Keratinocyte (primary cell): ENCODE measurements around the gene CIB1.

Source experiments
- EZH2 ChIP-seq: IDR thresholded peaks from one replicate; pipeline ENCODE4 v1.6.1; 2012; ENCODE audit warnings: inconsistent platforms, mild to moderate bottlenecking, low read length, moderate library complexity
- TF ChIP-seq, protein P1 (sequence below), 3 experiments: IDR thresholded peaks in 1 of 3; conservative IDR thresholded peaks in 1 of 3; optimal IDR thresholded peaks in 1 of 3; 2 replicates in 2 of 3; 3 replicates in 1 of 3; pipeline versions ENCODE3 to v1.5.1; 2011; ENCODE audit warnings: low read length in 3 of 3, mild to moderate bottlenecking in 3 of 3, moderate library complexity in 2 of 3, control low read depth in 1 of 3, inconsistent platforms in 1 of 3; ENCODE audit not compliant: insufficient read depth in 2 of 3; ENCODE audit errors: extremely low read depth in 1 of 3

DNA sequence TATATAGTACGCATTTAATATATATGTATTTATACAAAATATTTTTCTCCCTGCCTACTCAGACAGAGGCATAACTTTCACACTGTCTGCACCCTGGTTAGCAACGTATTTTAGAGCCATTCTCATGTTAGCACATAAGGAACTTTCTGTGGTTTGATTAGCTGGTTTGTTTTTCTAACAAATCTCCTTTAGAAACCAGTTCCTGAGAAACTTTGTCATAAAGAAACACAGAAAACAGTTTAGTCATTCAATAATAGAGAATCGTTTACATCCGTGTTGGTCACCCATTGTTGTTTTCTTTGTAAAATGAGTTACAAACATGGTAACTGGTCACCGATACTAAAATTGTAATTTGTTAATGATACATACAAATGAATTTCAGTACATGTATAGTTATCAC, 25.8 kb upstream of the CIB1 start:
- TF ChIP-seq, protein P1, sequence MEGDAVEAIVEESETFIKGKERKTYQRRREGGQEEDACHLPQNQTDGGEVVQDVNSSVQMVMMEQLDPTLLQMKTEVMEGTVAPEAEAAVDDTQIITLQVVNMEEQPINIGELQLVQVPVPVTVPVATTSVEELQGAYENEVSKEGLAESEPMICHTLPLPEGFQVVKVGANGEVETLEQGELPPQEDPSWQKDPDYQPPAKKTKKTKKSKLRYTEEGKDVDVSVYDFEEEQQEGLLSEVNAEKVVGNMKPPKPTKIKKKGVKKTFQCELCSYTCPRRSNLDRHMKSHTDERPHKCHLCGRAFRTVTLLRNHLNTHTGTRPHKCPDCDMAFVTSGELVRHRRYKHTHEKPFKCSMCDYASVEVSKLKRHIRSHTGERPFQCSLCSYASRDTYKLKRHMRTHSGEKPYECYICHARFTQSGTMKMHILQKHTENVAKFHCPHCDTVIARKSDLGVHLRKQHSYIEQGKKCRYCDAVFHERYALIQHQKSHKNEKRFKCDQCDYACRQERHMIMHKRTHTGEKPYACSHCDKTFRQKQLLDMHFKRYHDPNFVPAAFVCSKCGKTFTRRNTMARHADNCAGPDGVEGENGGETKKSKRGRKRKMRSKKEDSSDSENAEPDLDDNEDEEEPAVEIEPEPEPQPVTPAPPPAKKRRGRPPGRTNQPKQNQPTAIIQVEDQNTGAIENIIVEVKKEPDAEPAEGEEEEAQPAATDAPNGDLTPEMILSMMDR (optimal IDR thresholded peaks at IDR 0.05 in 1 of 3, IDR thresholded peaks at IDR 0.05 in 1 of 3, conservative IDR thresholded peaks at IDR 0.05 in 1 of 3; ENCODE audit: extremely low read depth in 1 of 3, insufficient read depth in 2 of 3, low read length in 3 of 3) = no peak
- TF ChIP-seq EZH2 = no peak
